Upper lobe of right lung (tissue), 1 donor: Measurements from ENCODE around the gene TNFAIP8L1. TPM values are rescaled to one million over a fixed set of nuclear protein-coding genes. Genes with fewer than 3 reads are reported as not detected.

Experiments
- ATAC-seq: fragments of 200-7000 bp; cut with Tn5 transposase; one replicate; pipeline ENCODE4 v1.9.1; 2020; ENCODE audit warnings: mild to moderate bottlenecking, moderate library complexity
- DNase-seq: peaks from one replicate; pipeline ENCODE4 v3.0.0-alpha.2; 2020
- H3K27ac ChIP-seq: fragments of 200-600 bp; one replicate; pipeline ENCODE4 v1.8.0; 2022
- H3K27me3 ChIP-seq: fragments of 200-600 bp; one replicate; pipeline ENCODE4 v1.8.0; 2022; ENCODE audit warnings: mild to moderate bottlenecking
- H3K36me3 ChIP-seq: fragments of 200-600 bp; one replicate; pipeline ENCODE4 v1.8.0; 2022
- H3K4me1 ChIP-seq: fragments of 200-600 bp; one replicate; pipeline ENCODE4 v1.8.0; 2022
- H3K4me3 ChIP-seq: fragments of 200-600 bp; one replicate; pipeline ENCODE4 v1.8.0; 2022; ENCODE audit warnings: mild to moderate bottlenecking
- H3K9me3 ChIP-seq: fragments of 200-600 bp; one replicate; pipeline ENCODE4 v1.8.0; 2022
- CTCF ChIP-seq: fragments of 200-600 bp; IDR thresholded peaks from one replicate; pipeline ENCODE4 v1.8.0; 2022; ENCODE audit warnings: antibody characterized with exemption
- intact Hi-C: fragments of 100-400 bp; cut with DNase I; formaldehyde crosslinking; loops from one replicate; pipeline ENCODE4 v1.11.0; 2022
- total RNA-seq: library from RNA; stranded (reverse); fragmentation: NEBNext Ultra II Directional; extraction: Animal tissue kit (Norgen Biotek cat#: 25700); gene quantifications from one replicate; pipeline ENCODE4 v1.2.1, GENCODE V29; 2021
- donor health status: DM: no; HTN: yes; CAD: no; lungs with severe emphysema.

The TNFAIP8L1 gene
- total RNA-seq, 1 donor from 2014 or later = 11.9 TPM

DNA sequence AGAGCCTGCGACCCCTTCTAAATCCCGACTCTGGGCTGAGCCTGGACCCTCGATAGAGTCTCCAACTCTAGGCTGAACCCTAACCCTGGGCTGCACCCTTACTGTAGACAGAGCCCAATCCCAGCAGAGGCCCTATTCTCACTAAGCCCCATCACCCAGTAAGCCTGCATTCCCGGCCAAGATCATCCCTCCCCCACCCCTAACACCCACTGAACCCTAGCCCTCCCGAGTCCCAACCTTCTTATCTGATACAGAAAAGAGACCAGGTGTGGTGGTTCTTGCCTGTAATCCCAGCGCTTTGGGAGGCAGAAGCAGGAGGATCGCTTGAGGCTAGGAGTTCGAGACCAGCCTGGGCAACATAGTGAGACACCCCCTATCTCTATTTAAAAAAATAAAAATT, 2.6 kb upstream of the TNFAIP8L1 start:
- no peak overlapping the region for H3K4me3 ChIP-seq

DNA sequence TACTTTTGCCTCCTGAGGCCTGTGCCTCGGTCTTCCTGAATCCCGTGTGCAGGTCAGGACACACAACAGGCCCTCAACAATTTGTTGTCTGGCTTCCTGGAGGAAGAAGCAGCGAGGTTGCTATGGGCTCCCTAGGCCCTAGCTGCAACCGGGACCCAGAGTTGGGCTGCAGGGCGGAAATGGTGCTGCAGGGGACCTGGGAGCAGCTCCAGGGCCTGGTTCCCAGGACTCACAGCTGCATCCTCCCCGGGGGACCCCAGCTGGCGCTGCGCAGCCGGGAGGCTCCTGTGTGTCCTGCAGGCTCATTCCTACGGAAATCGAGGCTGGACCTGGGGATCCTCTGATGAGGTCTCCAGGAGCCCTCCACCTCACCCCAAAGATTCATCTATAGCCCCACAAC, 999 bp upstream of the TNFAIP8L1 start:
- peaks cover 25% of the 10 kb centered on the region for H3K4me1 ChIP-seq
- no peaks in the 10 kb centered on the region for H3K9me3 ChIP-seq
- no peaks in the 10 kb centered on the region for H3K27me3 ChIP-seq
- no peak for TF ChIP-seq CTCF
- intact Hi-C loops = loop anchor here (10.0 kb wide), 1 partner anchor 64 kb away; no protein-coding TSS in a partner anchor
- ATAC-seq = no peak
- DNase-seq = no peak
- peak overlapping the region; percentile 78 for H3K27ac ChIP-seq
- H3K36me3 ChIP-seq = no peaks in the 10 kb centered on the region
- no peak overlapping the region for H3K4me3 ChIP-seq

More for the DNA sequence above, 2.6 kb upstream of the TNFAIP8L1 start:
- Histone ChIP-seq H3K27me3 (no peaks in the 10 kb centered on the region), H3K4me1 (peaks cover 25% of the 10 kb centered on the region), H3K27ac (no peak overlapping the region), H3K9me3 (no peaks in the 10 kb centered on the region), H3K36me3 (no peaks in the 10 kb centered on the region)
- no peak for ATAC-seq
- no peak for DNase-seq
- intact Hi-C loops = loop anchor here (10.0 kb wide), 1 partner anchor 62 kb away; no protein-coding TSS in a partner anchor
- no peak for TF ChIP-seq CTCF

DNA sequence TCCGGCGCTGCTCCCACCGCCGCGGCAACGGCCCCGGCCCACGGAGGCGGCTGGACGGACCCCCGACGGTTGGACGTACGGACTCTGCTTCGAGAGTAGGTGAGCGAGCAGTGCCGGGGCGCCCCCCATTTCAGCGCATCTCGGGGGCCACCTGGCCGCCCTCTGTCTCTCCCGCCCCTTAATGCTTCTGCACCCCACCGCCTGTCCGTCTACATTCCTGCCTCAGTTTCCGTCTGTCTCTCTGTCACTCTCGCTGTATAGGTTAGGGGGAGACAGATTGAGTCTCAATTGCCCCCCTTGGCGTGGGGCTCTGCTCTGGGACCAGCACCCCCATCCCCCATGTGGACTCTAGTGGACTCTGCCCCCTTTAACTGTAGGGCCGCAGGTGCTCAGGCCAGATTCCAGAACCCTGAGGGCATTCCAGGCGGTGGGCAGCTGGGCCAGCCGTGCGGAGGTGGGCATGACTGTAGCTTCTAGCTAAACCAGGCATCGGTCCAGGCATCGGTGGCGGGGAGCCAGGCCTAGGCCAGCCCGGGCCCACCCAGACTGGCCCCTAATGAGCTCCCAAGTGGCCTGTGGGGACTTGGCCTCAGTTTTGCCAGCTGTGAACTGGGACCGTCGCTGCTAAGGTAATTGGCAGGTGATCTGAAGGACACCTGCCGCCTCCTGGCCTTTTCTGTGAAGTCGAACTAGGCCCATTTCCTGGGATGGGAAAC, 373 bp downstream of the TNFAIP8L1 start:
- peak overlapping the region; percentile 71 for H3K4me3 ChIP-seq
- no peaks in the 10 kb centered on the region for H3K9me3 ChIP-seq
- ATAC-seq (no peak), DNase-seq (peak; percentile 72)
- peaks cover 20% of the 10 kb centered on the region for H3K4me1 ChIP-seq
- no peaks in the 10 kb centered on the region for H3K27me3 ChIP-seq
- no peaks in the 10 kb centered on the region for H3K36me3 ChIP-seq
- intact Hi-C loops = loop anchor here (10.0 kb wide), 1 partner anchor 65 kb away; no protein-coding TSS in a partner anchor
- TF ChIP-seq CTCF = no peak
- peak overlapping the region; percentile 78 for H3K27ac ChIP-seq

DNA sequence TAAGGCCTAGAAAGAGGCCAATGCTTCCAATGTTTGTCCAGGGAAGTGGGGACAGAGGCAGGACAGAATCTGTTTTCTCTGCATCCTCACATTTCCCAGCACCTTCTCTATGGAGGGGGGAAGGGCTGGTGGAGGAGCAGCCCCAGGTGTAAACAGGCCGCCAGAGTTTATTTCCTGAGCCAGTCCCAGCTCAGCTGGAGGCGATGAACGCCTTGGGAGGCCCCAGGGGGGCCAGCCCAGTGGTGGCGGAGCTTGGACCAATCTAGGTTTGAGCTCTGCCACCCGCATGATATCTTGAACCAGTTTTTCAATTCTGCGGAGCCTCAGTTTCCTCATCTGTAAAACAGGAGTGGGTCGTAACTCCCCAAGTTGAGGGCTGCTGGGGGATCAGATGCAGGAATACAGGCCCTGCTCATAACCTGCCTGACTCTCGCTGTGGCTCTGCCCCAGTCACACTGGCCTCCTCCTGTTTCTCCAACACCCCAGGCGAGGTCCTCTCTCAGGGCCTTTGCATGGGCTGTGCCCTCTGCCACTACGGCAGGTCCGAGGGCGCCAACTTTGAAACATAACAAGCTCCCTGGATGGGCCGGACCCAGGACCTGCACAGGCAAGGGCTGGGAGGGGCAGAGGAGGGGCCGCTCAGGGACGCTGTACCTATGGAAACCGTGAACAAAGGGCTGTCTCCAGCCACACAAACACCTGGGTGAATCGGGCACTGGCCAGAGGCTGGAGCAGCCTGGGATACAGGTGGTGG, 1.1 kb downstream of the TNFAIP8L1 start:
- DNase-seq (no peak), ATAC-seq (no peak)
- Histone ChIP-seq H3K4me3 (peak overlapping the region; percentile 71), H3K27me3 (no peaks in the 10 kb centered on the region), H3K4me1 (peaks cover 20% of the 10 kb centered on the region), H3K36me3 (no peaks in the 10 kb centered on the region), H3K9me3 (no peaks in the 10 kb centered on the region), H3K27ac (peak overlapping the region; percentile 78)
- intact Hi-C loops = no loop called here
- no peak for TF ChIP-seq CTCF

DNA sequence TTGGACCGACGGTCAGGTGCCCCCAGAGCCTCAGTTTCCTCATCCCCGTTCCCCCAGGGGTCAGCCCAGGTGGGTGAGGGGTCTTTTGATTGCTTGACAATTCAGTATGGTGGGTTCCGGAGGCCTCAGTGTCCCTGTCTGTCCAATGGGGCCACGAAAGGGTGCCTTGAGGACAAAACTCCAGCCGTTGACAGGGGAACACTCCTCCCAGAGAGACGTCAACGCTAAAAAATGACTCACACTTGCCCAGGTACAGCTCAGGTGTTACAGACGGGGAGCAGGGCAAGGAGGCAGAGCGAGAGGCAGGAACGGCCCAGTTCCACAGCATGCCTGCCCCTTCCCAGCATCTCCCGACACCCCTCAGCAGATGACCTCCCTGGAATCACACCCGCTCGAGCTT, 1.8 kb downstream of the TNFAIP8L1 start:
- Histone ChIP-seq H3K4me1 (peaks cover 20% of the 10 kb centered on the region), H3K4me3 (peak overlapping the region; percentile 71), H3K9me3 (no peaks in the 10 kb centered on the region), H3K36me3 (no peaks in the 10 kb centered on the region), H3K27me3 (no peaks in the 10 kb centered on the region), H3K27ac (no peak overlapping the region)
- TF ChIP-seq CTCF = no peak
- ATAC-seq = no peak
- no peak for DNase-seq
- intact Hi-C loops = no loop called here
